ENCODE results near the gene PDPR.
"Not testable (repeated sequence)": the region's sequence is repeated elsewhere in the genome, so short reads cannot be mapped to it uniquely, and the experiment has no call there.

GRCh38 chr16:70148453-70148852 is 34.3 kb downstream of the PDPR start:
- TF ChIP-seq, protein P1, sequence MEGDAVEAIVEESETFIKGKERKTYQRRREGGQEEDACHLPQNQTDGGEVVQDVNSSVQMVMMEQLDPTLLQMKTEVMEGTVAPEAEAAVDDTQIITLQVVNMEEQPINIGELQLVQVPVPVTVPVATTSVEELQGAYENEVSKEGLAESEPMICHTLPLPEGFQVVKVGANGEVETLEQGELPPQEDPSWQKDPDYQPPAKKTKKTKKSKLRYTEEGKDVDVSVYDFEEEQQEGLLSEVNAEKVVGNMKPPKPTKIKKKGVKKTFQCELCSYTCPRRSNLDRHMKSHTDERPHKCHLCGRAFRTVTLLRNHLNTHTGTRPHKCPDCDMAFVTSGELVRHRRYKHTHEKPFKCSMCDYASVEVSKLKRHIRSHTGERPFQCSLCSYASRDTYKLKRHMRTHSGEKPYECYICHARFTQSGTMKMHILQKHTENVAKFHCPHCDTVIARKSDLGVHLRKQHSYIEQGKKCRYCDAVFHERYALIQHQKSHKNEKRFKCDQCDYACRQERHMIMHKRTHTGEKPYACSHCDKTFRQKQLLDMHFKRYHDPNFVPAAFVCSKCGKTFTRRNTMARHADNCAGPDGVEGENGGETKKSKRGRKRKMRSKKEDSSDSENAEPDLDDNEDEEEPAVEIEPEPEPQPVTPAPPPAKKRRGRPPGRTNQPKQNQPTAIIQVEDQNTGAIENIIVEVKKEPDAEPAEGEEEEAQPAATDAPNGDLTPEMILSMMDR (conservative IDR thresholded peaks at IDR 0.05 in 1 of 2, IDR thresholded peaks at IDR 0.05 in 1 of 2; ENCODE audit: low read depth in 1 of 2, low read length in 2 of 2): not testable (repeated sequence)
- TF ChIP-seq EZH2 (IDR thresholded peaks at IDR 0.05; ENCODE audit: low read length, missing control alignments): not testable (repeated sequence)

Measured in fibroblast of lung (primary cell).